Kidney (tissue), 22 donors: ENCODE measurements around the gene SCIN. TPM values are rescaled to one million over a fixed set of nuclear protein-coding genes. Genes with fewer than 3 reads are reported as not detected.
"Not testable (repeated sequence)": the region's sequence is repeated elsewhere in the genome, so short reads cannot be mapped to it uniquely, and the experiment has no call there.

Experiments
- DNase-seq, 5 donors: peaks; one replicate each; pipeline ENCODE4 v3.0.0-alpha.2; 2013 to 2020
- FAIRE-seq: peaks from 2 replicates; lab custom pipeline; 2012; peaks lifted over from hg19 to GRCh38; lab: Jason Lieb, UNC
- H3K27ac ChIP-seq, 2 donors: one replicate each; pipeline ENCODE4 v1.7.0; 2013; ENCODE audit warnings: low read depth in 2 of 2, low read length in 2 of 2, inconsistent platforms in 1 of 2
- H3K27me3 ChIP-seq: one replicate; pipeline ENCODE4 v1.7.1; 2013; ENCODE audit warnings: low read length, inconsistent platforms; ENCODE audit not compliant: control insufficient read depth, insufficient read depth
- H3K36me3 ChIP-seq, 3 donors: one replicate each; pipeline versions ENCODE4 v1.7.0 to v1.7.1; 2013; ENCODE audit warnings: low read length in 3 of 3, control low read depth in 1 of 3, inconsistent platforms in 1 of 3; ENCODE audit not compliant: insufficient read depth in 3 of 3, control insufficient read depth in 2 of 3
- H3K4me1 ChIP-seq, 3 donors: one replicate each; pipeline versions ENCODE4 v1.7.0 to v1.7.1; 2013; ENCODE audit warnings: low read length in 3 of 3, inconsistent platforms in 1 of 3, low read depth in 1 of 3; ENCODE audit not compliant: control insufficient read depth in 2 of 3, insufficient read depth in 2 of 3
- H3K4me3 ChIP-seq, 3 donors: one replicate each; pipeline versions ENCODE4 v1.7.0 to v1.8.1; 2013; ENCODE audit warnings: low read length in 3 of 3, control low read depth in 1 of 3, inconsistent platforms in 1 of 3
- H3K9ac ChIP-seq, 3 donors: one replicate each; pipeline versions ENCODE4 v1.7.0 to v1.7.1; 2013; ENCODE audit warnings: low read length in 3 of 3, control low read depth in 1 of 3, inconsistent platforms in 1 of 3
- H3K9me3 ChIP-seq, 3 donors: one replicate each; pipeline versions ENCODE4 v1.7.0 to v1.7.1; 2013; ENCODE audit warnings: low read length in 3 of 3, control low read depth in 1 of 3, inconsistent platforms in 1 of 3; ENCODE audit not compliant: control insufficient read depth in 2 of 3, insufficient read depth in 1 of 3
- intact Hi-C: fragments of 100-400 bp; cut with DNase I; formaldehyde crosslinking; loops from one replicate; pipeline ENCODE4 v1.11.1; 2022
- long read RNA-seq, 10 donors: library from polyadenylated mRNA in 1 of 10; unstranded in 1 of 10; transcript quantifications; one replicate each; pipeline ENCODE4 v2.0.0 and lab custom pipeline, GENCODE V29; 2021 to 2026
- polyA plus RNA-seq: library from polyadenylated mRNA; stranded (reverse); fragments of 350-450 nt; fragmentation: Illumina TruSeq; extraction: RNeasy Lipid Tissue Mini Kit (QIAGEN cat#74804); gene quantifications from one replicate; pipeline ENCODE4 v1.2.3, GENCODE V29; 2014; ENCODE audit warnings: low read depth, low replicate concordance; ENCODE audit not compliant: insufficient read depth
- total RNA-seq: library from RNA; stranded (reverse); fragmentation: NEBNext Ultra II Directional; extraction: Animal tissue kit (Norgen Biotek cat#: 25700); gene quantifications from one replicate; pipeline ENCODE4 v1.2.1, GENCODE V29; 2021
- TF ChIP-seq, protein P1 (sequence below): IDR thresholded peaks from 3 replicates; pipeline ENCODE4 v1.5.1; 2012; ENCODE audit warnings: mild to moderate bottlenecking, moderate library complexity, borderline replicate concordance; ENCODE audit not compliant: insufficient read depth; ENCODE audit errors: extremely low read depth
- donor health status: control.
- donor health status: control.
- donor health status: control.
- donor health status: control.
- donor health status: control.
- donor health status: DM: yes; HTN: yes; CAD: no.
- donor health status: Normal renal cell carcinoma (clear cell type).

Gene SCIN
- 141 TPM for total RNA-seq
- 62.8 TPM for polyA plus RNA-seq
- long read RNA-seq, donor 1, full-length matches to known transcripts: 21 of 21 reads
- long read RNA-seq, donor 1, partial matches to known transcripts: 0 of 21 reads
- long read RNA-seq, donor 1, other reads (novel, unspliced or antisense): 0 of 21 reads
- long read RNA-seq, donor 2, full-length matches to known transcripts: 26 of 47 reads
- long read RNA-seq, donor 2, partial matches to known transcripts: 21 of 47 reads
- long read RNA-seq, donor 2, other reads (novel, unspliced or antisense): 0 of 47 reads
- long read RNA-seq, donor 3, full-length matches to known transcripts: 28 of 28 reads
- long read RNA-seq, donor 3, partial matches to known transcripts: 0 of 28 reads
- long read RNA-seq, donor 3, other reads (novel, unspliced or antisense): 0 of 28 reads
- long read RNA-seq, donor 4, full-length matches to known transcripts: 25 of 25 reads
- long read RNA-seq, donor 4, partial matches to known transcripts: 0 of 25 reads
- long read RNA-seq, donor 4, other reads (novel, unspliced or antisense): 0 of 25 reads
- long read RNA-seq, donor 5, full-length matches to known transcripts: 1 of 1 reads
- long read RNA-seq, donor 5, partial matches to known transcripts: 0 of 1 reads
- long read RNA-seq, donor 5, other reads (novel, unspliced or antisense): 0 of 1 reads
- long read RNA-seq, donor 6, full-length matches to known transcripts: 9 of 9 reads
- long read RNA-seq, donor 6, partial matches to known transcripts: 0 of 9 reads
- long read RNA-seq, donor 6, other reads (novel, unspliced or antisense): 0 of 9 reads
- long read RNA-seq, donor 7, full-length matches to known transcripts: 338 of 370 reads
- long read RNA-seq, donor 7, partial matches to known transcripts: 16 of 370 reads
- long read RNA-seq, donor 7, other reads (novel, unspliced or antisense): 16 of 370 reads
- long read RNA-seq, donor 8, full-length matches to known transcripts: 16 of 16 reads
- long read RNA-seq, donor 8, partial matches to known transcripts: 0 of 16 reads
- long read RNA-seq, donor 8, other reads (novel, unspliced or antisense): 0 of 16 reads
- long read RNA-seq, donor 9, full-length matches to known transcripts: 10 of 10 reads
- long read RNA-seq, donor 9, partial matches to known transcripts: 0 of 10 reads
- long read RNA-seq, donor 9, other reads (novel, unspliced or antisense): 0 of 10 reads
- long read RNA-seq, donor 10, full-length matches to known transcripts: 14 of 53 reads
- long read RNA-seq, donor 10, partial matches to known transcripts: 39 of 53 reads
- long read RNA-seq, donor 10, other reads (novel, unspliced or antisense): 0 of 53 reads

DNA sequence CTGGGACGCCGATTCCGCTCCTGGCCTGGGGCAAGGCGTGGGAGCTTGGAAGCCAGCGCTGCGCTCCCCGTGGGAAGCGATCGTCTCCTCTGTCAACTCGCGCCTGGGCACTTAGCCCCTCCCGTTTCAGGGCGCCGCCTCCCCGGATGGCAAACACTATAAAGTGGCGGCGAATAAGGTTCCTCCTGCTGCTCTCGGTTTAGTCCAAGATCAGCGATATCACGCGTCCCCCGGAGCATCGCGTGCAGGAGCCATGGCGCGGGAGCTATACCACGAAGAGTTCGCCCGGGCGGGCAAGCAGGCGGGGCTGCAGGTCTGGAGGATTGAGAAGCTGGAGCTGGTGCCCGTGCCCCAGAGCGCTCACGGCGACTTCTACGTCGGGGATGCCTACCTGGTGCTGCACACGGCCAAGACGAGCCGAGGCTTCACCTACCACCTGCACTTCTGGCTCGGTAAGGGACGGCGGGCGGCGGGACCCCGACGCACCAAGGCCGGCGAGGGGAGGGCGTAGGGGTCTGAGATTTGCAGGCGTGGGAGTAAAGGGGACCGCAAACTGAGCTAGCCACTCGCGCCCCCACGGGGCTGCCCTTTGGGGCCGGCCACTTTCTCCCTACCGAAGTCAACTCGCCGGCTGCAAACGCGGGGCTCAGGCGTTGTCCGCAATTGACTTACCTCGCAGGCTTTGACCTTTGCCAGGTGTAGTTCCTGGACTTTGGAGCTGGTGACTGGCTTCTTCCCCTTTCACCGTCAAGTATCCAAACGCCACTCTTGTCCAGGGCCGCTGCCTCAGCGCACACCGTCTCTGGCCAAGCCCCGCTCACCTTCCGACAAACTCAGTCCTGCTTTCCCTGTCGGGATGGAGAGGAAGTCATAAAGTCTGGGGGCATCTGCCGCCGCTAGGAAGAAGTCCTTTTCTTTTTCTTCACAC is at the start of gene SCIN:
Gene SCIN, plus strand, starts transcription at position 187 of the 928 bp plus-strand sequence. Its CDS starts 67 bp downstream, at position 254.
- H3K36me3 ChIP-seq: no peaks in the 10 kb centered on the region
- H3K9ac ChIP-seq: peak within 1 kb of the TSS; percentile 64 to 80 (median 74)
- H3K9me3 ChIP-seq: no peaks in the 10 kb centered on the region
- peak within 1 kb of the TSS; percentile 79 to 86 for H3K27ac ChIP-seq
- H3K27me3 ChIP-seq: peaks cover 6% of the 10 kb centered on the region
- intact Hi-C loops: no loop called here
- no peaks in the 10 kb centered on the region for H3K4me1 ChIP-seq
- FAIRE-seq (no peak), DNase-seq (peak; percentile 64 to 88 (median 70))
- TF ChIP-seq, protein P1, sequence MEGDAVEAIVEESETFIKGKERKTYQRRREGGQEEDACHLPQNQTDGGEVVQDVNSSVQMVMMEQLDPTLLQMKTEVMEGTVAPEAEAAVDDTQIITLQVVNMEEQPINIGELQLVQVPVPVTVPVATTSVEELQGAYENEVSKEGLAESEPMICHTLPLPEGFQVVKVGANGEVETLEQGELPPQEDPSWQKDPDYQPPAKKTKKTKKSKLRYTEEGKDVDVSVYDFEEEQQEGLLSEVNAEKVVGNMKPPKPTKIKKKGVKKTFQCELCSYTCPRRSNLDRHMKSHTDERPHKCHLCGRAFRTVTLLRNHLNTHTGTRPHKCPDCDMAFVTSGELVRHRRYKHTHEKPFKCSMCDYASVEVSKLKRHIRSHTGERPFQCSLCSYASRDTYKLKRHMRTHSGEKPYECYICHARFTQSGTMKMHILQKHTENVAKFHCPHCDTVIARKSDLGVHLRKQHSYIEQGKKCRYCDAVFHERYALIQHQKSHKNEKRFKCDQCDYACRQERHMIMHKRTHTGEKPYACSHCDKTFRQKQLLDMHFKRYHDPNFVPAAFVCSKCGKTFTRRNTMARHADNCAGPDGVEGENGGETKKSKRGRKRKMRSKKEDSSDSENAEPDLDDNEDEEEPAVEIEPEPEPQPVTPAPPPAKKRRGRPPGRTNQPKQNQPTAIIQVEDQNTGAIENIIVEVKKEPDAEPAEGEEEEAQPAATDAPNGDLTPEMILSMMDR: no peak
- peak within 1 kb of the TSS; percentile 75 to 79 (median 78) for H3K4me3 ChIP-seq

DNA sequence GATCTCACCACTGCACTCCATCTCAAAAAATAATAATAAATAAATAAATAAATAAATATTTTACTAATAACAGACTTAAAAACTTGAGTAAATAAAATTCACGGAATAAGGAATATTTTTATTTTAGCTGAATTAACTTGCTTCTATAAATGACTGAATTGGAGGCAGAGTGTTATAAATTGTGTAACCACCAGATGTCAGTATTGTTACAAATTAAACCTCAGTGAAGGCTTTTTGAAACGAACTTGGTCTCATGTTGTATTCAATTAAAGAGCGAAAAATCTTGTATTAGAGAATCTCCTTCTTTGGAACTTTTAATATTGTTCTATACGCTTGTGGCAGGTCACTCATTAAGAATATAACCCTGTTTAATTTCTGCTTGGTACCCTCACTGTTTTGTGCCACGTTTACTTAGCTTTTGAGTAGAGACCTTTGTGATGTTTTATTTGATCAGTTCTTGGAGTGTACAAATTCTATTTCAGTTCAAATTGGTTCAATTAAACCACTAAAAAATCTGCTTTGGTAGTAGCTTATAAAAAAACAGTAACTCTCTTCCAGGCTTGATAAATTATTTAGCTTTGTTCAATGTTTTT is 45.6 kb upstream of the SCIN start:
- peak; percentile 99 for FAIRE-seq
- intact Hi-C loops: no loop called here
- no peak overlapping the region for H3K4me3 ChIP-seq
- H3K9ac ChIP-seq: no peak overlapping the region
- no peaks in the 10 kb centered on the region for H3K4me1 ChIP-seq
- H3K27me3 ChIP-seq: no peaks in the 10 kb centered on the region
- H3K36me3 ChIP-seq: no peaks in the 10 kb centered on the region
- H3K27ac ChIP-seq: no peak overlapping the region
- peak in 2 of 5 donors; percentile 69 to 77 for DNase-seq
- TF ChIP-seq, protein P1: peak; percentile 59
- no peaks in the 10 kb centered on the region for H3K9me3 ChIP-seq

DNA sequence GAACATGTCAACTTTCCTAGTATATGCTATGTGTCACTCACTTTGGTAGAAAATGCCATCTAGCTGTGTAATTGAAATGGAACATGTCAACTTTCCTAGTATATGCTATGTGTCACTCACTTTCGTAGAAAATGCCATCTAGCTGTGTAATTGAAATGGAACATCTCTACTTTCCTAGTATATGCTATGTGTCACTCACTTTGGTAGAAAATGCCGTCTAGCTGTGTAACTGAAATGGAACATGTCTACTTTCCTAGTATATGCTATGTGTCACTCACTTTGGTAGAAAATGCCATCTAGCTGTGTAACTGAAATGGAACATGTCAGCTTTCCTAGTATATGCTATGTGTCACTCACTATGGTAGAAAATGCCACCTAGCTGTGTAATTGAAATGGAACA is 43.8 kb upstream of the SCIN start:
- DNase-seq, intact Hi-C loops, FAIRE-seq: not testable (repeated sequence)

DNA sequence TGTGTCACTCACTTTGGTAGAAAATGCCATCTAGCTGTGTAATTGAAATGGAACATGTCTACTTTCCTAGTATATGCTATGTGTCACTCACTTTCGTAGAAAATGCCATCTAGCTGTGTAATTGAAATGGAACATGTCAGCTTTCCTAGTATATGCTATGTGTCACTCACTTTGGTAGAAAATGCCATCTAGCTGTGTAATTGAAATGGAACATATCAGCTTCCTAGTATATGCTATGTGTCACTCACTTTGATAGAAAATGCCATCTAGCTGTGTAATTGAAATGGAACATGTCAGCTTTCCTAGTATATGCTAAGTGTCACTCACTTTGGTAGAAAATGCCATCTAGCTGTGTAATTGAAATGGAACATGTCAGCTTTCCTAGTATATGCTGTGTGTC is 42.9 kb upstream of the SCIN start:
- intact Hi-C loops, FAIRE-seq, H3K9ac ChIP-seq, H3K9me3 ChIP-seq, DNase-seq, H3K36me3 ChIP-seq, H3K27ac ChIP-seq, H3K4me3 ChIP-seq, H3K27me3 ChIP-seq, H3K4me1 ChIP-seq: not testable (repeated sequence)

More for the DNA sequence above, 43.8 kb upstream of the SCIN start:
- H3K9me3 ChIP-seq, H3K27me3 ChIP-seq, H3K27ac ChIP-seq, H3K4me1 ChIP-seq, H3K9ac ChIP-seq, H3K4me3 ChIP-seq, H3K36me3 ChIP-seq: not testable (repeated sequence)
